Measurements from ENCODE around the gene SNF8.

Gene SNF8, protein sequence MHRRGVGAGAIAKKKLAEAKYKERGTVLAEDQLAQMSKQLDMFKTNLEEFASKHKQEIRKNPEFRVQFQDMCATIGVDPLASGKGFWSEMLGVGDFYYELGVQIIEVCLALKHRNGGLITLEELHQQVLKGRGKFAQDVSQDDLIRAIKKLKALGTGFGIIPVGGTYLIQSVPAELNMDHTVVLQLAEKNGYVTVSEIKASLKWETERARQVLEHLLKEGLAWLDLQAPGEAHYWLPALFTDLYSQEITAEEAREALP

DNA sequence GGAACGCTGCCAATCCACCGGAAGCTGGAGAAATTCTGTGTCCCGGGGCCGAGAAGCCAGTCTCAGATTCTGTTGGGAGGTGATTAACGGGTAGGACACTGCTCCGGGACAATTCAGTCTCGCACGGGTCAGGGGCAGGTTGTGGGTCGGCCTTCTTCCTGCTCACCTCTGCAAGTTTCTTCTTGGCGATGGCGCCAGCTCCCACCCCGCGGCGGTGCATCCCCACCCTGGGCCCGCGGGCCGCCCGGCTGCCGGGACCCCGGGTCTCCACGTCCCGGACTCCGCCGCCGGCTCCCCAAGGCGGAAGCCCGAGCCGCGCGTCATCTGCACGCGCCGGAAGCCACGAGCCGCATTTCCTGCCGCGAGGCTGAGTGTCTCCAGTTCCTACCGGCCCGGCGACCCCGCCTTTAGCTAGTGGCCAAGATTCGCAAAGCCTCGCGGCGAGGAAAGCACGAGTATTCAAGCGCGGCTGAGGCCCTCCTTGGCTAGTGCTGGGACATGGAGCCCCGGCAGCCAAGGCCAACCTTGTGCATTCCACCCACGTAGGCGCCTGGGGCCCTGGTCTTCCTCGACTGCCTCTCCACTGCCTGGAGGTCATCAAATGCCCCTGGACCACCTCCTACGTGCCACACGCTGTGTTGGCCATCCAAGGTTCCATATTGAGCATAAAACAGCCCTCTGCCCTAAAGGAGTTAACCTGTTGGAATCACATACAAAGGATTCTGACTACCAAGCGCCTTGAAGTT, at the start of gene SNF8:
Gene SNF8, minus strand, starts transcription at position 328 of the 746 bp plus-strand sequence. Its CDS starts 108 bp downstream, at position 220.
- H3K27me3 ChIP-seq = no peaks in the 10 kb centered on the region
- peaks cover 0 to 20% (median 17%) of the 10 kb centered on the region in 3 donors for H3K36me3 ChIP-seq
- H3K4me3 ChIP-seq = peak within 1 kb of the TSS; percentile 84 to 92
- no peaks in the 10 kb centered on the region for H3K9me3 ChIP-seq
- peak within 1 kb of the TSS; percentile 87 to 92 for H3K27ac ChIP-seq
- TF ChIP-seq, protein P1, sequence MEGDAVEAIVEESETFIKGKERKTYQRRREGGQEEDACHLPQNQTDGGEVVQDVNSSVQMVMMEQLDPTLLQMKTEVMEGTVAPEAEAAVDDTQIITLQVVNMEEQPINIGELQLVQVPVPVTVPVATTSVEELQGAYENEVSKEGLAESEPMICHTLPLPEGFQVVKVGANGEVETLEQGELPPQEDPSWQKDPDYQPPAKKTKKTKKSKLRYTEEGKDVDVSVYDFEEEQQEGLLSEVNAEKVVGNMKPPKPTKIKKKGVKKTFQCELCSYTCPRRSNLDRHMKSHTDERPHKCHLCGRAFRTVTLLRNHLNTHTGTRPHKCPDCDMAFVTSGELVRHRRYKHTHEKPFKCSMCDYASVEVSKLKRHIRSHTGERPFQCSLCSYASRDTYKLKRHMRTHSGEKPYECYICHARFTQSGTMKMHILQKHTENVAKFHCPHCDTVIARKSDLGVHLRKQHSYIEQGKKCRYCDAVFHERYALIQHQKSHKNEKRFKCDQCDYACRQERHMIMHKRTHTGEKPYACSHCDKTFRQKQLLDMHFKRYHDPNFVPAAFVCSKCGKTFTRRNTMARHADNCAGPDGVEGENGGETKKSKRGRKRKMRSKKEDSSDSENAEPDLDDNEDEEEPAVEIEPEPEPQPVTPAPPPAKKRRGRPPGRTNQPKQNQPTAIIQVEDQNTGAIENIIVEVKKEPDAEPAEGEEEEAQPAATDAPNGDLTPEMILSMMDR (IDR thresholded peaks at IDR 0.05) = no peak
- peak; percentile 84 to 92 for DNase-seq
- H3K4me1 ChIP-seq = peaks cover 0 to 25% (median 14%) of the 10 kb centered on the region in 4 donors
- intact Hi-C loops (cut with DNase I; ENCODE audit: low total_unique reads) = no loop called here

DNA sequence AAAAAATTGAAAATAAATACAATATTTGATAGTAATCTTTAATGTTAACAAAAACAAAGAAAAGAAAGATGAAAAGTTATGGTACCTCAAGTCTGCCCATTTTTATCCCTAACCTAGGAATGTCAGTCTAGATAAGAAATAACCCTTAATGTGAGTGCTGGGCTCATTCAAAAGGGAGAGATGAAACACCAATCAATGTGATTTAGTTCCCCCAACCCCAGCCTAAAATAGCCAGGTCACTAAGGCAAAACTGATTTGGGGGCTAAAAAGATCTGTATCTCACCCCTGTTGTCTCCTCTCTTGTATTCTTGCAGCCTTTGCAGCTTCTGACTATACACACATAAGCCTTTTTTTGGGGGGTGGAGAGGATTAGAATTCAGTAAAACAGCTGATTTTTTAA, 49.3 kb upstream of the SNF8 start:
- DNase-seq = no peak
- intact Hi-C loops (cut with DNase I; ENCODE audit: low total_unique reads) = no loop called here
- no peaks in the 10 kb centered on the region for H3K9me3 ChIP-seq
- H3K27ac ChIP-seq = no peak overlapping the region
- TF ChIP-seq, protein P1 (IDR thresholded peaks at IDR 0.05) = no peak
- no peak overlapping the region for H3K4me3 ChIP-seq
- H3K27me3 ChIP-seq = peaks cover 6 to 98% of the 10 kb centered on the region in 2 donors
- no peaks in the 10 kb centered on the region for H3K36me3 ChIP-seq
- peaks cover 0 to 34% (median 20%) of the 10 kb centered on the region in 4 donors for H3K4me1 ChIP-seq

GRCh38 chr17:48993305-48993704, 48.7 kb upstream of the SNF8 start:
- Histone ChIP-seq H3K9me3 (no peaks in the 10 kb centered on the region), H3K4me3 (no peak overlapping the region), H3K27me3 (peaks cover 3 to 96% of the 10 kb centered on the region in 2 donors), H3K27ac (no peak overlapping the region), H3K36me3 (no peaks in the 10 kb centered on the region), H3K4me1 (peaks cover 0 to 30% (median 19%) of the 10 kb centered on the region in 4 donors)
- DNase-seq = no peak
- TF ChIP-seq, protein P1 (IDR thresholded peaks at IDR 0.05) = no peak
- intact Hi-C loops (cut with DNase I; ENCODE audit: low total_unique reads) = no loop called here

DNA sequence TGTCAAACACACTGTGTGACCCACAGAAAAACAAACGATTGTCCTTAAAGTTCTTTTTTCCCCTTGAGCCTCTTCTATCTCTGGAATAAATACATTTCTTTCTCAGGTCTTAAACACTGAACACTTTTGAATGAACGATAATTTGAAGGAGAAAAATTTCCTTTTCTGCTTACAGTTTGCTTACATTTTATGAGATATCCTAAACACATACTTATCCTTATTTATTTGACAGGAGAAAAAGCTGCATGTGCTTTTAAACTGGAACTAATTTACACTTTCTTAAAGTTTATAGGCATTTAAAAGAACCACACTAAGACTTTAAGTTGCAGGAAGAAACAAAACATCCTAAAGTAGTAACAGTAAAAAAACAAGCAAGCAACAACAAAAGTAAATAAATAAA, 47.8 kb upstream of the SNF8 start:
- no peaks in the 10 kb centered on the region for H3K36me3 ChIP-seq
- H3K9me3 ChIP-seq = no peaks in the 10 kb centered on the region
- H3K4me1 ChIP-seq = peaks cover 0 to 21% (median 15%) of the 10 kb centered on the region in 4 donors
- TF ChIP-seq, protein P1 (IDR thresholded peaks at IDR 0.05) = no peak
- intact Hi-C loops (cut with DNase I; ENCODE audit: low total_unique reads) = no loop called here
- DNase-seq = no peak
- no peak overlapping the region for H3K4me3 ChIP-seq
- no peak overlapping the region for H3K27ac ChIP-seq
- H3K27me3 ChIP-seq = peaks cover 0 to 91% of the 10 kb centered on the region in 2 donors

DNA sequence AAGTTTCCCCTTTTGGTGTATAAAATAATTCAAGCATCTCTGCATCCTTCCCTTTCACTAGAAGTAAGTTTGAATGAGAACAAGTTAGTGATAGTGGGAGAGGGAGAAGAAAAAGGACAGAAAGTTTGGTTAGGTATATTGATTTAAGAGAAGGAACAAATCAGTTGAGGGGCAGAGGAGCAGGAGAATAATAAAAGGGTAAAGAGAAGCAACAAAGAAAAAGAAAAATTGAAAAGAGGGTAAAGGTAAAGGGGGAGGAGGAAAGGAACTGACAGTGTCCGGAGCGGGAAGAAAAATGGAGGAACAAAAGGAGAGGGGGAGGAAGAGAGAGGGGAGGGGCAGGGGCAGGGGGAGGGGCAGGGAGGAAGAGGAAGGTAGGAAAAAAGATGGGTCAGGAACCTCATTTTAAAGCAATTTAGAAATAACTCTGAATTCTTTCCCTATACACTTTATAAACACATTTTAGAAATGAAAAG, 46.3 kb upstream of the SNF8 start:
- no peak for DNase-seq
- TF ChIP-seq, protein P1 (IDR thresholded peaks at IDR 0.05) = no peak
- peaks cover 0 to 6% (median 5%) of the 10 kb centered on the region in 4 donors for H3K4me1 ChIP-seq
- no peaks in the 10 kb centered on the region for H3K36me3 ChIP-seq
- H3K27me3 ChIP-seq = peaks cover 0 to 78% of the 10 kb centered on the region in 2 donors
- no peaks in the 10 kb centered on the region for H3K9me3 ChIP-seq
- no peak overlapping the region for H3K27ac ChIP-seq
- H3K4me3 ChIP-seq = no peak overlapping the region
- intact Hi-C loops (cut with DNase I; ENCODE audit: low total_unique reads) = no loop called here

Data from tibial artery (tissue), 4 donors.